NOMO-1 treated with dmso at 0.1 percent for 144 hours (cell line): ENCODE results near the gene PIAS4.

Source experiments
- DNase-seq: peaks from one replicate; lab custom pipeline; 2025; ENCODE audit not compliant: unreplicated experiment; lab: John Stamatoyannopoulos, UW

Gene PIAS4

DNA sequence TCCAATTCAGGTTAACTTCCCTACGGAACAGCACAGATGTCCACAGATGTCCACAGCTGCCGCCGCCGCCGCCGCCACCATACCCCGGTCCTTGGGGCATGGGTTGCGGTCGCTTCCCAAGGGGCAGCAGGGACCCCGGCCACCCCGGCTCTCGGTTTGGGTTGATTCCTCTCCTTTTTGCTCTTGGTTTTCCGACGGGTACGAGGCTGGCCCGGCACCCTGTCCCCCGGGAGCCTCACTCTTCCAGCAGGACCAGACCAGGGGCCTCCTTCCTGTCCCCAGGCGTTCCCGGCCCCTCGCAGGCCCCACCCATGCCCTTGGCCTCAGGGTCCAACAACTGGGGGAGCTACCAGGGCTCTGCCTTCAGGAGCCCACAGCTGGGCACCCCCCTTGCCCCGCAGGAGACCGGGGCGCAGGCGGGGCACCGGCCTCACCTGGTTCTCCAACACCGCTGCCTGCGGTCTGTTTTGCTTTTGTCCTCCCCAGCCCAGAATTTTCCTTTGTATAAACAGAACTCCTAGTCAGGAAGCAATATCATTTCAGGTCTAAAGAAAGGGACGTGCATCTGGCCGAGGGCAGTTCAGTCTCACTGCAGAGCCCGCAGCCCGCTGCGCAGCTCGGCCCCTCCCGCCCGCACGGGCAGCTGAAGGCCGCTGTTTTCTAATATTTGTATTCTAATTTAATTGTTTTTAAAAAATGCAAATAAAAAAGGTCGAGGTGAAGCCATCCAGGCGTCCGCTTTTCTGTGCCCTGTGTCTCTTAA lies 31.3 kb downstream of the PIAS4 start:
- no peak for DNase-seq

DNA sequence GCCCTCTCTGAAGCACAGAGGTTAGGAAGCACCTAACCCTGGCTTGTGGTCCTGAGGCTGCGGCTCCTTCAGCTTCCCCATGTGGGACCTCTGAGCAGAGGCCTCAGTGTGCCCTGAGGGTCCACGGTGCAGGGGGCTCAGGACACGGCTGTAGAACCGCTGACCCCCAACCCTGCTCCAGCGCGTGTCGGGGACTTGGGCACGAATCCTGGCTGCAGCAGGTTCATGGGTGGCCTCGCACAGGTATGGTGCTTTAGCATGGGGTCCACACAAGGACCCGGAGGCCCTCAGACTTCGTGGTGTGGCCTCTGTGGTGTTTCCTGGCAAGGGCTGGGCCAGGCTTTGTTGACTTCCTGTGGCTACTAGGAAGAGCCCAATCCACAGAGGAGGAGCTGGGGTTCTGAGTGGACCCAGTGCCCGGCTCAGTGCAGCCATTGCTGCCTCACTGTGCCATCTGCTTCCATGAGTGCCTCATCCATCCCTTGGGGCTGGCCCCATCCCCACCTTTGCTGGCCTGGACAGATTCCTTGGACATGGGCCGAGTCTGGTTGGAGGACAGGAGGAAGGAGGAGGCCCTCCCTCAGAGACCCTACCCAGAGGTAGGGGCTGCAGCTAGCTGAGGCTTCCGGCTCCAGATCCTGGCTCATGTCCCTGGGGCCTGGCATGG lies 34.7 kb downstream of the PIAS4 start:
- no peak for DNase-seq

DNA sequence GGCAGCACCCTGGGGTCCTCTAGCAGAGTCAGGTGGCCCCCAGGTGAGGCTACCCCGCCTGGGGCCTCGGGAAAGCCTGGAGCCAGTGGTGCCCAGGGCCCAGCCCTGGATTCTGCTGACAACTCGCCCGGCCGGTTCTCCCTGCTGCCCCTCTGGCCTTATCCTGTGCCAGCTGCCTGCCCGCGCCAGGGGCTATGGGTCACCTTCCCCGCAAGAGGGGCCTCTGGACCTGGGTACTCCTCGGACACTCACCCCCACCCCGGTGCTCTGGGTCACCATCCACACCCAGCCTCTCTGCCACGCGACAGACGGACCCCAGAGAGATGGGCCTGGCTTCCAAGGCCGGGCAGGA lies 35.2 kb downstream of the PIAS4 start:
- DNase-seq = no peak

DNA sequence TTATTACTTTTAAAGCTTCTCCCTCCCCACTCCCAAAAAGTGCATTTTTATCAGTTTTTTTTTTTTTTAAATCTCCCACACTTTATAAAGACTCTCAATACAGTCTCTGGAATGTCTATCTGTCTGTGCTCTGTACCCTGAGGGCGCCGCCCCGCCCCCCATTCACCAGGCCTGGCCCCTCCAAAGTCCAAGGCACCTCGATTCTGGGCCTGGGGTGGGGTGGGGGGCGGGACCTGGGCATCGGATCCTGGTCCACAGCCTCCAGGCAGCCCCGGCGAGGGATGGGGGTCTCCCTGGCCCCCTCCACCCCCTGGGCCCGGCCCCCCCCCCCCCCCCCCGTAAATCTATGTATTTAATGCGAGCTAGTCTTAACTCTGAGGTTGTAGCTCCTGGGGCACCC lies 35.9 kb downstream of the PIAS4 start:
- DNase-seq = no peak

DNA sequence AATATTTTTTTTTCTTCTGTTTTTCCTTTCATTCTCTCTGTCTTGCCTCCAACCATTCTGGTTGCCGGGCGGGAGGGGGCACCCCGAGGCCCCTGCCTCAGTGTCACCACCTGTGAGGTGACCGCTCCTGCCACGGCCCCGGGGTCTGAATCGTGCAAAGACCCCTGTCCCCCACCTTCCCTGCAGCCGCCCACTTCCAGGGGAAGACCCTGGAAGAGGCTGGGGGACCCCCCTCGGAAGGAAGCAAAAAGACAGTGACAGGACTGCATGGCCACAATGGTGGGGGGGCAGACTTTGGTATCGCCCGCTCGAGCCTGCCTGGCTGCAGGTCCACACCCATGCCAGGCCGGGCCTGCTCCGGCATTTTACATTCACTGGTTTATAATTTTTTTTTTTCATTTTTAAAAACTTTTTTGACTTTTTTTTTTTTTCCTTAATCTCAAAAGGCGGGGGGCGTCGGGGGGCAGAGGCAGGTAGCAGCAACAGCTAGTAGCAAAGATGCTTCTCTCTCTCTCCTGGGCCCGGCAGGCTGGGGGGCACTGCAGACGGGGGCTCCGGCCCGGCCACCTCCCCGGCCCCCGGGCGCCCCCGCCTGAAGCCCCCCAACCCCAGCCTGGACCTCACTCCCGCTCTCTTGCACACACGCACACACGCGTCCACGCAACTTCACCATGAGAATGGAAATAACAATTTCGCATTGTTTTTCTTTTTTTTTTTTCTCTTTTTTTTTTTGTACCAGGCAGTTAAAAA lies 36.6 kb downstream of the PIAS4 start:
- DNase-seq = no peak

DNA sequence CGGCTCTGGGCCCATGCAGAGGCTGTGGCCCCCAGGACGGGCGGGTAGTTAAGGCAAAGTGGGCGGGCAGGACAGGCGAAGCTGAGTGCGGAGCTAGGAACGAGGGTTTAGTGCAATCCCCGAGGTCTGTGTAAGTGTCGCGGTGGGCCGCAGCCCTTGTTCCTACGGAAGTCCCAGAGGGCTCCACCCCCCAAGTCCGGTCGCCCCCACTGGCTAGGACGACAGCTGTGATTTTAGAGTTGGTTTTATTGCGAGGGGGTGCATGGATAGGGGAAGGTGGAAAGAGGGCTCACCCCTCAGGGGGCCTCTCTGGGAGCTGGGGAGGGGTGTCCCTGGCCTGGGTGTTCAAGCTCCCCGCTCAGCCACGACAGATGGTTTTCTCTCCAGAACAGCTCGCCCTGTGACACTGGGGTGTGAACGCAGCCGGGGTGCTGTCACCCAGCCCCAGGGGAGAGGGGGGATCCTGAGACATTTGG lies 37.5 kb downstream of the PIAS4 start:
- no peak for DNase-seq

DNA sequence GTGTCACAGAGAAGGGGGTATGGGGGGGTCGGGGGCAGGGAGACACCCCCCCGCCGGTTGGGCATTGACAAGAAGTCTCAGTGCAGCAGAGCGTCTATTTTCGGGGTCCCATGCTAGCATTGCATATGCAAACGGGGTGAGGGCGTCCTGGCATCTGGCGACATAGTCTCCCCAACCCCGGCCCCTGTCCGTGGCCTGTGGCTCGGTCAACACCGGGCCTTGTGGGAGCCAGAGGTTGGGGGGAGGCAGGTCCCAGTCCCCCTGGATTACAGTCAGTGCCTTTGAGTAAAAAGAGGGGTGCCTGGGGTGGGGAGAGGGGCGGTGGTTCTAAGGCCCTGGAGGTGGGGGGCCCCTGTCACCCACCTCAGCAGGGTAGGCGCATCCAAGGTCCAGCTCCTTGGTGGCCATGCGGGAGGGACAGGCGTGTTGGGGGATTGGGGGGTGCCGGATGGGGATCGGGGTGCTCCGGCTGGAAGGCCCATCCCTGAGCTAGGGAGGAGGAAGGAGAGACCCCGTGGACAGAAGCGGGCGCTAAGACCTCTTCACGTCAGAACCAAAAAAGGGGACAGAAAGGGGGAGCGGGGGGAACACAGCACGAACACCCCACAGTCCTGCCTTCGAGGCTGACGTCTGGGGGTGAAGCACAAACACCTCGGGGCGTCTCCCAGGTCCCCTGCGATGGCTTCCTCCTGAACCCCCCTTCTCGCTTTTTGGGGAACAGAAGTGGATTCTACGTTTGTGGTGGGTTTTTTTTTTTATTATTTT lies 38.2 kb downstream of the PIAS4 start:
- no peak for DNase-seq

DNA sequence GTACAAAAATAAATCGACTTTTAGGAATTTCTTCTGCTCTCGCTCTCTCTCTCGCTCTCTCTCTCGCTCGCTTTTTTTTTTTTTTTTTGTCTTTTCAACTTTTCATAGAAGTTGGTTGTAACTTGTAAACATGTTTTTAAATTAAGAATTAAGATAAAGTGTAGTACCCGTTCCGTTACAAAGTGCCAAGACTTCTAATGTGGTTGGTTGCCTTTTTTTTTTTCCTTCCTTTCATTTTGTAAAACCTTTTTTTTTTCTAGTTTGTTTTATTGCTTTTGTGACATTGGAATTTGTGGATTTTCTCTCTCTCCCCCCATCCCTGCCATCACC lies 38.8 kb downstream of the PIAS4 start:
- DNase-seq = no peak

DNA sequence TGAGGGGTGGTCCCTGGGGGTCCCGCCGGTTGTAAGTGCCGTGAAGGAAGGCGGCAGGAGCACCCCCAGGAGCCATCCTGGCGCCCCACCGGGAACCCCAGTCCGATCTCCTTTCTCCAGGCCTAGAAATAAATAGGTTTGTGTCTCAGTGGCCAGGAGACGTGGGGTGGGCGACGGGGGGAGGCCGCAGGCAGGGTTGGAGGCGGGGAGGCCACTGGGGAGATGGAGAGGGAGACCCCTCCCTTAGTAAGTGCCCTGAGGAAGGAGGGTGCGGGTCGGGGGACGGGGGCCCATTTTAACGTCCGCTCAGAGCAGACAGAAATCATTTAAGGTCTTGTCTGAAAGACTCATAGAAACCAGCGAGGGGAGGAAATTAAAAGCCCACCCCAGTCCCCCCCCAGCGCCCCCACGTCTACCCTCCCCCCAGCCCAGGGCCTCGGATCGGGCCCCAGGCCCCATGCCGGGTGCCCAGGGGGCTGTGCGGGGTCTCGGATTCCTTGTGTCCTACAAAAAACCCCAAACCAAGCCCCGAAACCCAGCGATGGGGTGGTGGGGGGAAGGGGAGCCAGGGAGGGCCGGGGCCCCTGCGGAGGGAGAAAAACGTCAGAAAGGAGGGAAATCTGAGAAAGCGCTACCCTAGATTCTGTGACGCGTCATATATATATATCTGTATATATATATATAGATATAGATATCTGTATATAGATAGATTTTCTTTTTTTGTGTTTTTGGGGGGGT lies 39.6 kb downstream of the PIAS4 start:
- no peak for DNase-seq

DNA sequence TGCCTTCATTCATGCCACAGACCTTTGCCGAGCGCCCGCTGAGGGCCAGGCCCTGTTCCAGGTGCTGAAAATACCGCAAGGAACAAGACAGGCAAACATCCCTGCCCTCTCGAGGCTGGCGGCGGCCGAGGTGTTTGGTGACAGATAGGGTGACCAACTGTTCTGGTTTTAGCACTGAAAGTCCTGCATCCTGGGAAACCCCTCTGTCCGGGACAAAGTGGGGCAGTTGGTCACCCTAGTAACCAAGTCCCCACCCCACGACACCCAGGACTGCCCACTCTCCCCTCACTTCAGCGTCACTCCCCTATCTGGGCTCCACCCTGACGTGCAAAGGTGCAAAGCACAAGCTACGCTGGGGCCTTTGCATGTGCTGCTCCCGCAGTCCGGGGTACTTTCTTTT lies 41.9 kb downstream of the PIAS4 start:
- no peak for DNase-seq

DNA sequence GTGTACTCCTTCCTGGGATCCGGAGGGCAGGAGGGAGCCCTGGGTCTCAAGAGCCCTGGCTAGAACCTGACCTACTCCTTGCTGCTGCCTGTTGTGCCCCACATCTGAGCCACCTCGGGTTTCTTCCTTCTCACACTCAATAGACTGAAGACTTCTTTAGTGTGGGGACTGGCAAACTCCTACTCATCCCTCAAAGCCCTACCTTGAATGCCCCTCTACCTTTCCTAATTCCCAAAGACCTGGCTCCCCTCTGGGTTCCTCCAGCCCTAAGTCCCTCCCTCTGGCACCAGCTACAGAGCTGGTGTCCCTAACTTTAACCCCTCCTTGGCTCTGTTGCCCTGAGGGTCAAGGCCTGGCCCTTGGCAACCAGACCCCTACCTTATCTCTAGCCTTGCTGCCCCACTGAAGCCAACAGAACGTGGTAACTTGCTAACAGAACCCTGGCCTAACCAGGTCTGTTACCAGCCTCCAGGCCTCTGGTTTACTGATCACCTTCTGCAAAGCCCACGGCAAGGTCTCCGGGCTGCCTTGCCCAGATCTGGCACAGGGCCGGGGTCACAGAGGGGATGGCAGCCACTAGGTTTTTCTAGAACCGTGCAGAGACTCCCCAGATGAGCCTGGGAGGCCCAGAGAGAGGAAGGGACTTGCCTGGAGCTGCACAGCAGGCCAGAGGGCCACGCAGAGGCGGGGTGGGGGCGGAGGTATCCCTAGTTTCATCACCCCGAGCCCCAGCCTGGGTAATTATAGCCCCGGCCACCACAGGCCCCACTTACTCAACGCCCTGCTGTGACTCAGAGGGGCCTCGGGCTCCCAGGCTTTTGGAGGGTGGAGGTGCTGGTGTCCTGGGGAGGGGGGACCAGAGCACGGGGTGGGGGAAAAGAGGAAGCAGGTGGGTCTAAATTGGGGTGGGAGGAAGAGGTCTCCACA lies 43.9 kb downstream of the PIAS4 start:
- DNase-seq = peak; percentile 93

DNA sequence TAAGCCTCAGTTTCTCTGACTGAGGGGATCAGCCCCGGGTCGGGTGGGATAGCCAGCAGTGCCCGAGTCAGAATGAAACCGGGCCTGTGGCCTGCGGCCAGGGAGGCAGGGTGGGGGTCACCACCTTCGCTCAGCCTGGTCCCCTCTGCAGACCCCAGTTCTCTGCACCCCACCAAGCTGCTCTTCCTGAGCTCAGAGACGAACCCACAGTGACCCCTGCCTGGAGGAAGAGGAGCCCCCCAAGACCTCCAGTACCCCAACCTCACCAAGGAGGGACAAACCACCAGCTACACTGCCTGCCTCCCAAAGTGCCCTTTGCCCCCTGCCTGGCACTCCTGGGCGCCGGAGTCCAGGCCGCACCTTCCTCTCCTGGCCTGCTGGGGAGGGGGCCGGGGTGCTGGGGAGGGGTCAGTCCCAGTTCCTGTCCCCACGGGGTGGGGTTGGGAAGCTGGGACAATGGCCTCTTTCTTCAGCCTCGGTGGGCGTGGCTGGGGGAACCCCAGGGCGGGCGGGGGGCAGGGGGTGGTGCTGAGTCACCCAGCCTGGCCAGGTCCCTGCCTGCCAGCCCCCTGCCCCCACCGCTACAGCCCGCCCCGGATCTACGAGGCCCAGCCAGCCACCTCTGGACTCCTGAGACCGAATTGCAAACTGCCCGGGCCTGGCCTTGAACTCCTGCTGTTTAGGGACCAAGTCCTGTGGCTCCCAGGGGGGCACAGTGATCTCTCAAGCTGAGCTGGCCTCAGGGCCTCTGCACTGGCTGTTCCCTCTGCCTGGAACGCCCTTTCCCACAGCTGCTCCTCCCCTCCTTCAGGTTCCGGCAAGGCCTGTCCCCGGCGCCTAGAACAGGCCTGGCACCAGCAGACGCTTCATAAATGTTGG lies 44.8 kb downstream of the PIAS4 start:
- DNase-seq = peak; percentile 73

DNA sequence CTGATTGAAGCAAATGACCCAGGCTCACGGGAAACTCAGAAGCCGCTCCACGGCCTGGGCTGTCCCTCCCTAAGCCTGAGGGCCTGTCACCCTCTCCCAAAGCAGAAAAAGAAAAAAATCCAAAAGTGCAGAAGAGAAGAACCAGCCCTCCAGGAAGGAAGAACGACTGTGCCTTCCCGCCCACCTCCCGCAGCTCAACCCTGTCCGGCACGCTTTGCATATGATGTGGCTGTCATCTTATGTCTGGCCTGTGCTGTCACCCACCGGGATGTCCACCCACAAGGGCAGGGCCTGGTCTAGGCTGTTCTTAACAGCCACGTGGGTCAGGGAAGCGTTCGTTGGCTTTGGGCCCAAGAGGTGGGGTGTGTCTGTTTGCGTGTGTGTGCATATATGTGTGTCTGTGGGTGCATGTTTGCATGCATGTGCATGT lies 45.5 kb downstream of the PIAS4 start:
- no peak for DNase-seq

DNA sequence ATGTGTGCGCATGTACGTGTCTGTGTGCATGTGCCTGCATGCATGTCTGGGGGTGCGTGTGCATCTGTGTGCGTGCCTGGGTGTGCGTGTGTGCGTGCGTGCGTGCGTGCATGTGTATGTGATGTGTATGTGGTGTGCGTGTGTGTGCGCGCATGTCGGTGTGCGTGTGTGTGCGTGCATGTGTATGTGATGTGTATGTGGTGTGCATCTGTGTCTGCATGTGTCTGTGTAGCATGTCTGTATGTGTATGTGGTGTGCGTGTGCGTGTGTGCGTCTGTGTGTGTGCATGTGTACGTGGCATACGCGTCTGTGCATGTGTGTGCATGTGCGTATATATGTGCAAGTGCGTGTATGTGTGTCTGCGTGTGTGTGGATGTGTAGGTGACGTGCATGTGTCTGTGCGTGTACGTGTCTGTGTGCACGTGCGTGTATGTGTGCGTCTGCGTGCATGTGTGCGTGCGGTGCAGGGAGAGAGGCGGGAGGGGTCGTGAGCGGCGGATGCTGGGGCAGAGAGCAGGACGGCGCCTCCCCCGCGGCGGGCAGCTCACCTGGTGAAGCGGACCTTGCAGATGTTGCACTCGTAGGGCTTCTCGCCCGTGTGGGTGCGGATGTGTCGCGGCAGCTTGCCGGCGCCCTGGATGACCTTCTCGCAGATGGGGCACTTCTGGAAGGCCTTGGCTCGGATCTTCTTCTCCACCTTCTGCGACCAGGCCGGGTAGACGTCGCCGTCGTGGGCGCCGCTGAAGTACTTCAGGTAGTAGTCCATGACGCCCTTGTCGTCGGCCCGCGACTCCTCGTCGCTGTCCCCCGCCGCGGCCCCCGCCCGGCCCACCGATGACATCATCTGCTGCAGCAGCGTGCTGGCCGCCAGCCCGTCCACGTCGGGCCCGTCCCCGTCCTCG lies 46.1 kb downstream of the PIAS4 start:
- no peak for DNase-seq

DNA sequence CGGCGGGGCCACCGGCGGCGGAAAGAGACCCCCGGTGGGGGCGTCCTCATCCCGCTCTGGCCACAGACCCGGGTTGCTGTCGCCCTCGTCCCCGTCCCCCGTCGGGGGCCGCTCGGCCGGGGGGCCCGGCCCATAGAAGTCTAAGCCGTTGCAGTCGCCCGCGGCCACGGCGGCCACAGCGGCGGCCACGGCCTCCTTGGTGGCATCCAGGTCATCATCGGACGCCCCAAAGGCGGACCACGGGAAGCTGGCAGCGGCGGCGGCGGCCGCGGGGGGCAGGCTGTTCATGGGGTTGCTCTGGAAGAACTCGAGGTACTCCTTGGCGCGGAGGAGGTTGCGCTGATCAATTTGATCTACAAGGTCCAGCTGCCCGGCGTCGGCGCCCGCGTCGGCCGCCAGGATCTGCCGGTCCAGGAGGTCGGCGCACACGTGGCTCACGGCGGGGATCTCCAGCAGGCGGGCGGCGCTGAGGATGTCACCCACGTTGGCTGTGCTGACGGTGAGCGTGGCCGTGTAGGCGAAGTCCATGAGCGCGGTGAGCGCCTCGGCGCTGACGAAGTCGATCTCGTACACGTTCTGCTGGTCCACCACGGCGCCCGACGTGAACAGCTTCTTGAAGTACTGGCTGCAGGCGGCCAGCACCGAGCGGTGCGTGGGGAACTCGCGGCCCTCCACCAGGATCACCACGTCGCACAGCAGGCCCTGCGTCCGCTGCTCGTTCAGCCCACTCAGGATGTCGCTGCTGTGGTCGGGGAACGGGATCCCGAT lies 47.1 kb downstream of the PIAS4 start:
- DNase-seq = no peak

DNA sequence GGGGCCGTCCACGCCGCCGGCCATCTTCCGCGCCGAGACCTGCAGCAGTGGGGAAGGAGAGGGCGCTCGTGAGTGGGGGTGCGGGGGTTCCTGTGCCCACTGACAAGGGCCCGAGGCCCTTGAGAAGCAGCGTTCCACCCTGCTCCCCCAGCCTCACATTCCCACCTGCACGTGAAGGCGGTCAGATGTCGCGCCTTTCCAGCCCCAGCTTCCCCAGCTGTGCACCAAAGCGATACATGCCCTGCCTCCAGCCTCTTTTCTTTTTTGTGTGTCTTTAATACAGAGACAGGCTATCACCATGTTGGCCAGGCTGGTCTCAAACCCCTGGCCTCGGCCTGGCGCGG lies 47.6 kb downstream of the PIAS4 start:
- no peak for DNase-seq
